ENCODE results near the gene PMS1.

GRCh38 chr2:189783451-189783926 lies 761 bp upstream of the PMS1 start:
- no peak for TF ChIP-seq CTCF (IDR thresholded peaks at IDR 0.05)
- TF ChIP-seq POLR2A (IDR thresholded peaks at IDR 0.05): no peak
- no peak for TF ChIP-seq POLR2AphosphoS5 (IDR thresholded peaks at IDR 0.05)
- no peak for TF ChIP-seq EP300 (IDR thresholded peaks at IDR 0.05)

Data from suprapubic skin (tissue), 4 donors.